GM23338 (cell line): ENCODE data around the gene A2ML1. TPM values are rescaled to one million over a fixed set of nuclear protein-coding genes. Genes with fewer than 3 reads are reported as not detected.

Source experiments
- ATAC-seq: fragments of 200-7000 bp; cut with Tn5 transposase; 3 replicates; pipeline ENCODE4 v1.9.1; 2020
- DNase-seq: peaks from one replicate; pipeline ENCODE4 v3.0.0-alpha.2; 2015; ENCODE audit warnings: low spot score
- H2AFZ ChIP-seq: fragments of 200-600 bp; sonication (generic); 2 replicates; pipeline ENCODE4 v1.8.0; 2016; ENCODE audit warnings: antibody characterized with exemption, mild to moderate bottlenecking, moderate library complexity
- H3F3A ChIP-seq: fragments of 200-600 bp; sonication (generic); replicated peaks from 2 replicates; pipeline ENCODE4 v1.8.0; 2017; ENCODE audit warnings: antibody characterized with exemption, mixed run types, low read depth
- H3K27ac ChIP-seq: fragments of 200-600 bp; sonication (generic); 2 replicates; pipeline ENCODE4 v1.6.1; 2016; ENCODE audit warnings: low read depth
- H3K27me3 ChIP-seq: fragments of 200-600 bp; sonication (generic); 2 replicates; pipeline ENCODE4 v1.8.0; 2016; ENCODE audit warnings: mild to moderate bottlenecking, mixed run types, moderate library complexity; ENCODE audit not compliant: insufficient read depth
- H3K36me3 ChIP-seq: fragments of 200-600 bp; sonication (generic); 2 replicates; pipeline ENCODE4 v1.8.0; 2016; ENCODE audit warnings: mild to moderate bottlenecking; ENCODE audit not compliant: insufficient read depth
- H3K4me1 ChIP-seq: fragments of 200-600 bp; sonication (generic); 2 replicates; pipeline ENCODE4 v1.8.0; 2016; ENCODE audit warnings: mild to moderate bottlenecking, moderate library complexity; ENCODE audit not compliant: insufficient read depth
- H3K4me2 ChIP-seq: fragments of 200-600 bp; sonication (generic); 2 replicates; pipeline ENCODE4 v1.7.1; 2017; ENCODE audit warnings: mixed run types
- H3K4me3 ChIP-seq: fragments of 200-600 bp; sonication (generic); 2 replicates; pipeline ENCODE4 v1.6.1; 2016; ENCODE audit warnings: mixed run types
- H3K79me2 ChIP-seq: fragments of 200-600 bp; sonication (generic); replicated peaks from 2 replicates; pipeline ENCODE4 v1.8.0; 2017; ENCODE audit warnings: mild to moderate bottlenecking; ENCODE audit not compliant: insufficient read depth
- H3K9me2 ChIP-seq: fragments of 200-600 bp; sonication (generic); 2 replicates; pipeline ENCODE4 v1.8.0; 2017; ENCODE audit not compliant: insufficient read depth
- H4K20me1 ChIP-seq: fragments of 200-600 bp; sonication (generic); replicated peaks from 2 replicates; pipeline ENCODE4 v1.8.0; 2017; ENCODE audit warnings: mild to moderate bottlenecking; ENCODE audit not compliant: insufficient read depth
- H3K27ac Mint-ChIP-seq: 2 replicates; pipeline ENCODE4 v1.8.0; 2020; ENCODE audit warnings: inconsistent platforms, mild to moderate bottlenecking, moderate library complexity, mixed read lengths
- H3K27me3 Mint-ChIP-seq: 3 replicates; pipeline ENCODE4 v1.8.0; 2022; ENCODE audit warnings: low read depth, mild to moderate bottlenecking, moderate library complexity, mixed read lengths, inconsistent platforms; ENCODE audit not compliant: insufficient read depth, poor library complexity
- H3K36me3 Mint-ChIP-seq: 3 replicates; pipeline ENCODE4 v1.8.0; 2021; ENCODE audit warnings: low read depth, mild to moderate bottlenecking, inconsistent platforms, moderate library complexity, mixed read lengths
- H3K4me1 Mint-ChIP-seq: 3 replicates; pipeline ENCODE4 v1.8.0; 2020; ENCODE audit warnings: mild to moderate bottlenecking, inconsistent platforms, mixed read lengths
- H3K4me3 Mint-ChIP-seq: 3 replicates; pipeline ENCODE4 v1.8.0; 2021; ENCODE audit warnings: moderate library complexity, mild to moderate bottlenecking, inconsistent platforms, mixed read lengths
- H3K9me3 Mint-ChIP-seq: 3 replicates; pipeline ENCODE4 v1.8.0; 2020; ENCODE audit warnings: moderate library complexity, mild to moderate bottlenecking, inconsistent platforms, mixed read lengths
- CREB1 ChIP-seq: fragments of 250-450 bp; sonication (Bioruptor Pico); IDR thresholded peaks from 2 replicates; pipeline ENCODE4 v1.5.0; 2020; ENCODE audit warnings: low read depth, mild to moderate bottlenecking, moderate library complexity
- CTCF ChIP-seq, 2 experiments: fragments of 200-600 bp in 1 of 2; sonication (generic) in 1 of 2; conservative IDR thresholded peaks; 2 replicates each; pipeline versions ENCODE4 v1.5.1 to v1.6.1; 2016 to 2017; ENCODE audit warnings: antibody characterized with exemption in 2 of 2, low read depth in 2 of 2, mild to moderate bottlenecking in 2 of 2, moderate library complexity in 1 of 2
- EZH2phosphoT487 ChIP-seq: fragments of 200-600 bp; sonication (generic); IDR thresholded peaks from one replicate; pipeline ENCODE4 v1.8.1; 2018; ENCODE audit warnings: antibody characterized with exemption; ENCODE audit not compliant: unreplicated experiment
- JUNB ChIP-seq: IDR thresholded peaks from one replicate; pipeline ENCODE4 v1.6.1; 2016; ENCODE audit warnings: antibody characterized with exemption; ENCODE audit not compliant: unreplicated experiment
- NANOG ChIP-seq: IDR thresholded peaks from 2 replicates; pipeline ENCODE4 v1.6.1; 2016; ENCODE audit warnings: antibody characterized with exemption, borderline replicate concordance
- ZNF114 ChIP-seq: fragments of 250-450 bp; sonication (Bioruptor Pico); IDR thresholded peaks from 2 replicates; pipeline ENCODE4 v1.5.0; 2020; ENCODE audit warnings: mild to moderate bottlenecking, moderate library complexity
- ZNF462 ChIP-seq: fragments of 250-450 bp; sonication (Bioruptor Pico); IDR thresholded peaks from 2 replicates; pipeline ENCODE4 v1.5.0; 2020; ENCODE audit warnings: mild to moderate bottlenecking, moderate library complexity
- polyA plus RNA-seq: library from polyadenylated mRNA; unstranded; fragments of >200 nt; fragmentation: Nextera tagmentation; extraction: Ambion mirVana; gene quantifications from 2 replicates; pipeline ENCODE4 v1.2.1, GENCODE V29; 2016
- total RNA-seq: library from RNA; depleted of rRNA; stranded (reverse); fragments of >200 nt; shearing (Covaris generic); gene quantifications from 2 replicates; pipeline ENCODE4 v1.2.3, GENCODE V29; 2014

Gene A2ML1
- total and polyA plus RNA-seq, 2 experiments from 2014 or later = 3.8 to 6.0 TPM

GRCh38 chr12:8894378-8894777 is 72.0 kb downstream of the A2ML1 start (continued):
- TF ChIP-seq ZNF462 (CRISPR knock-in tag) (no peak), CTCF (conservative IDR thresholded peaks at IDR 0.05; ENCODE audit: low read depth in 2 of 2) (no peak), ZNF114 (CRISPR knock-in tag) (no peak), JUNB (no peak)

- Mint-ChIP-seq H3K4me1 (peaks cover 11% of the 10 kb centered on the region; the same call in 2 of the 3 replicates), H3K27me3 (peaks cover 4% of the 10 kb centered on the region), H3K27ac (no peak overlapping the region), H3K9me3 (peaks cover 24% of the 10 kb centered on the region), H3K4me3 (no peak overlapping the region), H3K36me3 (peaks cover 33% of the 10 kb centered on the region)
- no peak for DNase-seq
- Histone ChIP-seq H3F3A (no peaks in the 10 kb centered on the region), H3K36me3 (no peaks in the 10 kb centered on the region), H3K27ac (no peak overlapping the region), H3K4me1 (peaks cover 7% of the 10 kb centered on the region), H2AFZ (no peak overlapping the region), H3K4me2 (no peak overlapping the region), H3K9me2 (no peaks in the 10 kb centered on the region), H4K20me1 (no peaks in the 10 kb centered on the region), H3K4me3 (no peak overlapping the region), H3K79me2 (no peaks in the 10 kb centered on the region), H3K27me3 (no peaks in the 10 kb centered on the region)
- TF ChIP-seq CREB1 (CRISPR knock-in tag) (no peak), EZH2phosphoT487 (no peak), NANOG (no peak), JUNB (no peak)
- ATAC-seq = no peak
Observed at GRCh38 chr12:8894986-8895385, 72.6 kb downstream of the A2ML1 start.
